IMR-90 (cell line): ENCODE measurements around the gene SYDE2. TPM values are rescaled to one million over a fixed set of nuclear protein-coding genes. Genes with fewer than 3 reads are reported as not detected.

Experiments
- ATAC-seq: fragments of 200-7000 bp; cut with Tn5 transposase; 2 replicates; pipeline ENCODE4 v1.9.1; 2020; ENCODE audit warnings: low read depth, mild to moderate bottlenecking, moderate library complexity
- BruUV-seq: library from RNA; stranded (reverse); fragments of 400-500 nt; replicated peaks from 2 replicates; lab custom pipeline; 2021; lab: Mats Ljungman, UMichigan
- CTCF ChIA-PET: fragments of 300-600 bp; formaldehyde crosslinking; extraction: SDS; loops from one replicate; lab custom pipeline; 2021; ENCODE audit warnings: antibody characterized with exemption; lab: Yijun Ruan, JAX
- POLR2A ChIA-PET: fragments of 300-600 bp; sonication (Branson Sonifier 250); formaldehyde crosslinking; loops from one replicate; lab custom pipeline; 2022; ENCODE audit warnings: antibody characterized with exemption; ENCODE audit not compliant: unreplicated experiment; lab: Charles Lee
- DNase-seq: peaks from one replicate; pipeline ENCODE4 v3.0.0; 2013
- H2AFZ ChIP-seq: replicated peaks from 2 replicates; pipeline ENCODE3; 2013; ENCODE audit warnings: low read length, mild to moderate bottlenecking; ENCODE audit not compliant: poor library complexity
- H2AK5ac ChIP-seq: 2 replicates; pipeline ENCODE4 v1.6.1; 2013; ENCODE audit warnings: low read depth, low read length, inconsistent platforms
- H2AK9ac ChIP-seq: replicated peaks from 2 replicates; pipeline ENCODE3; 2013; ENCODE audit warnings: mild to moderate bottlenecking, low read depth, low read length, moderate library complexity; ENCODE audit not compliant: poor library complexity
- H2BK120ac ChIP-seq: 2 replicates; pipeline ENCODE4 v1.6.1; 2013; ENCODE audit warnings: low read depth, low read length, inconsistent platforms
- H2BK15ac ChIP-seq: 3 replicates; pipeline ENCODE4 v1.6.1; 2013; ENCODE audit warnings: low read depth, low read length, inconsistent platforms
- H2BK20ac ChIP-seq: 2 replicates; pipeline ENCODE4 v1.6.1; 2013; ENCODE audit warnings: low read depth, mild to moderate bottlenecking, inconsistent platforms, low read length, moderate library complexity
- H2BK5ac ChIP-seq: 2 replicates; pipeline ENCODE4 v1.6.1; 2013; ENCODE audit warnings: mild to moderate bottlenecking, low read depth, low read length, inconsistent platforms; ENCODE audit not compliant: poor library complexity, severe bottlenecking
- H3K14ac ChIP-seq: replicated peaks from 2 replicates; pipeline ENCODE4 v1.6.1; 2013; ENCODE audit warnings: low read depth, low read length, inconsistent platforms
- H3K18ac ChIP-seq: 2 replicates; pipeline ENCODE4 v1.6.1; 2013; ENCODE audit warnings: low read depth, low read length, control low read depth
- H3K23ac ChIP-seq: 2 replicates; pipeline ENCODE4 v1.6.1; 2013; ENCODE audit warnings: low read depth, low read length, inconsistent platforms
- H3K27ac ChIP-seq: 2 replicates; pipeline ENCODE4 v1.5.1; 2013; ENCODE audit warnings: mild to moderate bottlenecking, control low read depth, low read length; ENCODE audit not compliant: insufficient read depth
- H3K27me3 ChIP-seq: 2 replicates; pipeline ENCODE4 v1.6.1; 2013; ENCODE audit warnings: low read length; ENCODE audit not compliant: control insufficient read depth, insufficient read depth
- H3K36me3 ChIP-seq: 2 replicates; pipeline ENCODE4 v1.6.1; 2013; ENCODE audit warnings: low read length, mixed read lengths; ENCODE audit not compliant: control insufficient read depth, insufficient read depth
- H3K4ac ChIP-seq: 2 replicates; pipeline ENCODE4 v1.6.1; 2013; ENCODE audit warnings: low read depth, low read length, inconsistent platforms
- H3K4me1 ChIP-seq: 2 replicates; pipeline ENCODE4 v1.6.1; 2013; ENCODE audit warnings: low read length, mixed read lengths; ENCODE audit not compliant: control insufficient read depth, insufficient read depth
- H3K4me2 ChIP-seq: 2 replicates; pipeline ENCODE4 v1.6.1; 2013; ENCODE audit warnings: low read depth, mild to moderate bottlenecking, control low read depth, low read length, moderate library complexity
- H3K4me3 ChIP-seq: 2 replicates; pipeline ENCODE4 v1.5.1; 2013; ENCODE audit warnings: low read depth, mild to moderate bottlenecking, control low read depth, low read length, moderate library complexity; ENCODE audit not compliant: insufficient read depth
- H3K56ac ChIP-seq: 2 replicates; pipeline ENCODE4 v1.6.1; 2013; ENCODE audit warnings: low read length, inconsistent platforms; ENCODE audit not compliant: insufficient read depth; ENCODE audit errors: extremely low read depth
- H3K79me1 ChIP-seq, 2 experiments: 2 replicates each; pipeline ENCODE4 v1.6.1; 2013; ENCODE audit warnings: low read length in 2 of 2, inconsistent platforms in 1 of 2, low read depth in 1 of 2
- H3K9ac ChIP-seq: 2 replicates; pipeline ENCODE4 v1.6.1; 2013; ENCODE audit warnings: low read depth, low read length, control low read depth
- H3K9me1 ChIP-seq: 2 replicates; pipeline ENCODE4 v1.6.1; 2013; ENCODE audit warnings: low read length, inconsistent platforms; ENCODE audit not compliant: insufficient read depth
- H3K9me3 ChIP-seq: 2 replicates; pipeline ENCODE4 v1.6.1; 2013; ENCODE audit warnings: low read length; ENCODE audit not compliant: control insufficient read depth, insufficient read depth
- H4K20me1 ChIP-seq: 2 replicates; pipeline ENCODE4 v1.6.1; 2013; ENCODE audit warnings: low read length, inconsistent platforms; ENCODE audit not compliant: insufficient read depth
- H4K5ac ChIP-seq: 2 replicates; pipeline ENCODE4 v1.6.1; 2013; ENCODE audit warnings: mild to moderate bottlenecking, low read depth, low read length, control low read depth
- H4K8ac ChIP-seq, 2 experiments: 2 replicates each; pipeline ENCODE4 v1.6.1; 2013; ENCODE audit warnings: low read depth in 2 of 2, low read length in 2 of 2, control low read depth in 1 of 2, inconsistent platforms in 1 of 2
- H4K91ac ChIP-seq: 2 replicates; pipeline ENCODE4 v1.6.1; 2013; ENCODE audit warnings: low read depth, low read length, inconsistent platforms; ENCODE audit not compliant: insufficient read depth
- CEBPB ChIP-seq: IDR thresholded peaks from 2 replicates; pipeline ENCODE4 v1.6.1; 2012; ENCODE audit warnings: low read depth, low read length, improper control_type of control experiment
- FOS ChIP-seq: fragments of 150-350 bp; IDR thresholded peaks from 2 replicates; pipeline ENCODE4 v1.6.1; 2016; ENCODE audit warnings: low read depth, low read length
- MAFK ChIP-seq: IDR thresholded peaks from 2 replicates; pipeline ENCODE4 v1.6.1; 2012; ENCODE audit warnings: low read depth, low read length, improper control_type of control experiment
- MAZ ChIP-seq: IDR thresholded peaks from 2 replicates; pipeline ENCODE4 v1.6.1; 2012; ENCODE audit warnings: low read depth, mild to moderate bottlenecking, low read length, improper control_type of control experiment, moderate library complexity, borderline replicate concordance
- MXI1 ChIP-seq: IDR thresholded peaks from 2 replicates; pipeline ENCODE4 v1.6.1; 2012; ENCODE audit warnings: low read depth, mild to moderate bottlenecking, low read length, moderate library complexity, borderline replicate concordance
- NFE2L2 ChIP-seq: fragments of 150-350 bp; IDR thresholded peaks from 2 replicates; pipeline ENCODE4 v1.6.1; 2016; ENCODE audit warnings: low read depth, mild to moderate bottlenecking, low read length
- RAD21 ChIP-seq: IDR thresholded peaks from 2 replicates; pipeline ENCODE4 v1.6.1; 2012; ENCODE audit warnings: low read length, improper control_type of control experiment
- RCOR1 ChIP-seq: IDR thresholded peaks from 2 replicates; pipeline ENCODE4 v1.6.1; 2012; ENCODE audit warnings: mild to moderate bottlenecking, low read length, improper control_type of control experiment; ENCODE audit not compliant: insufficient replicate concordance
- RFX5 ChIP-seq: IDR thresholded peaks from 2 replicates; pipeline ENCODE4 v1.8.0; 2012; ENCODE audit warnings: low read depth, mild to moderate bottlenecking, low read length, moderate library complexity
- SMC3 ChIP-seq: fragments of 150-350 bp; IDR thresholded peaks from 2 replicates; pipeline ENCODE4 v1.6.1; 2016; ENCODE audit warnings: low read depth, mild to moderate bottlenecking, antibody characterized with exemption, low read length, moderate library complexity
- USF2 ChIP-seq: fragments of 150-350 bp; IDR thresholded peaks from 2 replicates; pipeline ENCODE4 v1.6.1; 2017; ENCODE audit warnings: mild to moderate bottlenecking, antibody characterized with exemption, low read length, low read depth
- dilution Hi-C: fragments of 300-500 bp; cut with HindIII; formaldehyde crosslinking; loops from one replicate; pipeline ENCODE4 v1.14.3; 2018; ENCODE audit warnings: low sequenced_read_pairs; ENCODE audit not compliant: unreplicated experiment
- in situ Hi-C: fragments of 300-500 bp; cut with MboI; formaldehyde crosslinking; loops from 3 replicates; pipeline ENCODE4 v1.14.3; 2019; ENCODE audit warnings: low sequenced_read_pairs, inconsistent platforms, mixed read lengths
- intact Hi-C: fragments of 100-400 bp; cut with micrococcal nuclease; formaldehyde crosslinking; loops from 2 replicates; pipeline ENCODE4 v1.10.0; 2022
- polyA plus RNA-seq, 3 experiments: library from polyadenylated mRNA; depleted of rRNA; stranded (reverse); fragments of >200 nt; gene quantifications; 2 replicates each; pipeline ENCODE4 v1.2.3, GENCODE V29; 2012; ENCODE audit warnings: low replicate concordance in 1 of 3
- total RNA-seq: library from RNA; depleted of rRNA; stranded (reverse); fragments of >200 nt; gene quantifications from 2 replicates; pipeline ENCODE4 v1.2.3, GENCODE V29; 2012

The SYDE2 gene
- total and polyA plus RNA-seq, 2 of the 4 experiments (the other 2 are of a cell fraction) = 1.8 to 10.0 TPM

GRCh38 chr1:85148524-85149250 is 52.1 kb downstream of the SYDE2 start:
- Histone ChIP-seq H2AFZ (no peak overlapping the region), H2AK5ac (peak overlapping the region; percentile 35; the same call in 1 of the 2 replicates), H3K14ac (peak overlapping the region; percentile 58), H3K27ac (no peak overlapping the region), H2BK20ac (peak overlapping the region; percentile 82), H4K5ac (peak overlapping the region; percentile 81; the same call in 1 of the 2 replicates), H3K9me3 (no peaks in the 10 kb centered on the region), H2BK120ac (peak overlapping the region; percentile 93), H3K18ac (peak overlapping the region; percentile 71; the same call in 1 of the 2 replicates), H2BK5ac (peak overlapping the region; percentile 61), H3K9me1 (peaks cover 9% of the 10 kb centered on the region; the same call in 1 of the 2 replicates), H3K56ac (no peak overlapping the region), H4K91ac (peak overlapping the region; percentile 50), H3K9ac (no peak overlapping the region), H3K23ac (peak overlapping the region; percentile 53; the same call in 1 of the 2 replicates), H4K20me1 (no peaks in the 10 kb centered on the region), H2AK9ac (no peak overlapping the region), H3K4me2 (no peak overlapping the region), H2BK15ac (peak overlapping the region; percentile 66; the same call in 2 of the 3 replicates), H3K36me3 (no peaks in the 10 kb centered on the region), H3K4me3 (no peak overlapping the region), H4K8ac (peak overlapping the region in 1 of 2 experiments; percentile 65; a peak in 2 of 4 replicates), H3K4me1 (peaks cover 11% of the 10 kb centered on the region), H3K4ac (peak overlapping the region; percentile 41; the same call in 1 of the 2 replicates), H3K27me3 (no peaks in the 10 kb centered on the region), H3K79me1 (no peaks in the 10 kb centered on the region)
- no peak for TF ChIP-seq USF2
- TF ChIP-seq SMC3 = no peak
- no peak for TF ChIP-seq RCOR1
- no peak for TF ChIP-seq MAZ
- TF ChIP-seq RAD21 = no peak
- TF ChIP-seq RFX5 = no peak
- no peak for TF ChIP-seq NFE2L2
- TF ChIP-seq CEBPB = no peak
- no peak for TF ChIP-seq MXI1
- no peak for TF ChIP-seq MAFK
- TF ChIP-seq FOS = no peak
- intact Hi-C loops = no loop called here
- in situ Hi-C loops = no loop called here
- no TSS peak for BruUV-seq
- POLR2A ChIA-PET = no interaction called here
- dilution Hi-C loops = no loop called here
- ATAC-seq (peak; percentile 60), DNase-seq (peak; percentile 64)
- CTCF ChIA-PET = interaction anchor here (1.5 kb wide), 1 partner anchor 204 kb away, joined by 4 read pairs; no protein-coding TSS in a partner anchor
